HepG2 (cell line): Measurements from ENCODE around the gene AHSP. TPM values are rescaled to one million over a fixed set of nuclear protein-coding genes. Genes with fewer than 3 reads are reported as not detected.
A peak's percentile ranks its signal among the peaks of the same experiment; 100 is the strongest.

ENCODE experiments used
- ATAC-seq: fragments of 200-7000 bp; cut with Tn5 transposase; 3 replicates; pipeline ENCODE4 v1.9.1; 2020; ENCODE audit warnings: mild to moderate bottlenecking, moderate library complexity
- BruUV-seq: library from RNA; stranded (reverse); fragments of 400-500 nt; replicated peaks from 2 replicates; lab custom pipeline; 2021; lab: Mats Ljungman, UMichigan
- CTCF ChIA-PET: fragments of 300-600 bp; formaldehyde crosslinking; extraction: SDS; loops from one replicate; lab custom pipeline; 2021; ENCODE audit warnings: low total read pairs, inconsistent platforms, low intra/inter-chr PET ratio; lab: Yijun Ruan, JAX
- POLR2A ChIA-PET: fragments of 350-600 bp; sonication (Branson Sonifier 250); formaldehyde crosslinking; loops from one replicate; lab custom pipeline; 2020; ENCODE audit warnings: antibody characterized with exemption, inconsistent platforms; lab: Yijun Ruan, JAX
- DNase-seq: peaks from one replicate; pipeline ENCODE4 v3.0.0-alpha.2; 2015; ENCODE audit warnings: low spot score
- FAIRE-seq: peaks from 3 replicates; lab custom pipeline; 2011; peaks lifted over from hg19 to GRCh38; lab: Jason Lieb, UNC
- H2AFZ ChIP-seq: one replicate; pipeline ENCODE4 v1.6.1; 2011; ENCODE audit warnings: low read length, inconsistent platforms
- H3K27ac ChIP-seq: fragments of 300-600 bp; 3 replicates; pipeline ENCODE4 v1.8.0; 2011; ENCODE audit warnings: mixed run types, mild to moderate bottlenecking, mixed read lengths, low read length, inconsistent platforms; ENCODE audit not compliant: insufficient read depth; ENCODE audit errors: extremely low read length
- H3K27me3 ChIP-seq, 2 experiments: fragments of 200-600 bp in 1 of 2; 2 replicates in 1 of 2; 3 replicates in 1 of 2; pipeline versions ENCODE4 v1.6.0 to v1.8.0; 2011; ENCODE audit warnings: low read length in 2 of 2, mild to moderate bottlenecking in 2 of 2, moderate library complexity in 2 of 2, inconsistent platforms in 1 of 2; ENCODE audit not compliant: insufficient read depth in 2 of 2, control insufficient read depth in 1 of 2
- H3K36me3 ChIP-seq, 2 experiments: fragments of 200-600 bp in 1 of 2; replicated peaks in 1 of 2; 2 replicates in 1 of 2; 3 replicates in 1 of 2; pipeline versions ENCODE4 v1.5.1 to v1.8.0; 2011; ENCODE audit warnings: low read length in 2 of 2, inconsistent platforms in 1 of 2; ENCODE audit not compliant: insufficient read depth in 2 of 2, control insufficient read depth in 1 of 2
- H3K4me1 ChIP-seq: 2 replicates; pipeline ENCODE4 v1.5.1; 2012; ENCODE audit warnings: low read length, inconsistent platforms; ENCODE audit not compliant: insufficient read depth
- H3K4me2 ChIP-seq: 2 replicates; pipeline ENCODE4 v1.6.0; 2011; ENCODE audit warnings: low read depth, low read length, inconsistent platforms
- H3K4me3 ChIP-seq, 3 experiments: fragments of 200-600 bp in 1 of 3; sonication (generic), shearing (Covaris generic) in 1 of 3; replicated peaks in 1 of 3; 2 replicates each; pipeline ENCODE4 v1.5.1; 2011 to 2016; ENCODE audit warnings: low read length in 3 of 3, inconsistent platforms in 2 of 3, low read depth in 2 of 3, mild to moderate bottlenecking in 2 of 3, control low read depth in 1 of 3, mixed read lengths in 1 of 3; ENCODE audit not compliant: insufficient read depth in 1 of 3
- H3K79me2 ChIP-seq: one replicate; pipeline ENCODE4 v1.6.1; 2011; ENCODE audit warnings: low read length, inconsistent platforms; ENCODE audit not compliant: insufficient read depth
- H3K9ac ChIP-seq: 2 replicates; pipeline ENCODE4 v1.6.0; 2011; ENCODE audit warnings: mild to moderate bottlenecking, low read depth, low read length, inconsistent platforms; ENCODE audit not compliant: insufficient read depth
- H3K9me3 ChIP-seq: 2 replicates; pipeline ENCODE4 v1.5.1; 2012; ENCODE audit warnings: mild to moderate bottlenecking, low read length
- H4K20me1 ChIP-seq: 2 replicates; pipeline ENCODE4 v1.6.0; 2011; ENCODE audit warnings: inconsistent platforms, mild to moderate bottlenecking, low read length, moderate library complexity; ENCODE audit not compliant: insufficient read depth
- ARNTL ChIP-seq: sonication (generic); formaldehyde crosslinking; IDR thresholded peaks from 2 replicates; pipeline ENCODE4 v1.4.0; 2020; ENCODE audit warnings: mild to moderate bottlenecking, missing genetic modification reagents
- BHLHE40 ChIP-seq: IDR thresholded peaks from 2 replicates; pipeline ENCODE4 v1.6.1; 2011; ENCODE audit warnings: low read length, improper control_type of control experiment
- BORCS8-MEF2B ChIP-seq: sonication (generic); formaldehyde crosslinking; IDR thresholded peaks from 2 replicates; pipeline ENCODE4 v1.8.0; 2022; ENCODE audit warnings: mild to moderate bottlenecking, missing genetic modification reagents
- POGZ ChIP-seq: sonication (generic); formaldehyde crosslinking; IDR thresholded peaks from 2 replicates; pipeline ENCODE4 v1.4.0; 2020; ENCODE audit warnings: mild to moderate bottlenecking, missing genetic modification reagents
- PTBP1 ChIP-seq: fragments of 200-400 bp; formaldehyde crosslinking; IDR thresholded peaks from 2 replicates; pipeline ENCODE4 v1.6.1; 2018; ENCODE audit warnings: low read length, low read depth; ENCODE audit not compliant: poor library complexity, severe bottlenecking
- RFX5 ChIP-seq: IDR thresholded peaks from 2 replicates; pipeline ENCODE4 v1.6.1; 2011; ENCODE audit warnings: low read depth, low read length, improper control_type of control experiment
- SOX13 ChIP-seq, 3 experiments: fragments of 450-650 bp in 1 of 3; sonication (generic) in 1 of 3; formaldehyde crosslinking in 1 of 3; IDR thresholded peaks in 2 of 3; conservative IDR thresholded peaks in 1 of 3; 2 replicates each; pipeline versions ENCODE4 v1.5.0 to v1.6.1; 2016 to 2020; ENCODE audit warnings: antibody characterized with exemption in 1 of 3, mild to moderate bottlenecking in 1 of 3, missing compliant biosample characterization in 1 of 3, missing genetic modification reagents in 1 of 3, moderate library complexity in 1 of 3
- ZNF510 ChIP-seq: sonication (generic); formaldehyde crosslinking; IDR thresholded peaks from 2 replicates; pipeline ENCODE4 v1.4.0; 2020; ENCODE audit warnings: low read depth, mild to moderate bottlenecking, missing genetic modification reagents
- WGBS: methylation state at CpG from one replicate; pipeline ENCODE4 v1.1.6; 2017; ENCODE audit warnings: low lambda C conversion rate; 5-methylcytosine and 5-hydroxymethylcytosine counted together
- in situ Hi-C: cut with HindIII; loops from 2 replicates; pipeline ENCODE4 v1.10.0; 2017; ENCODE audit warnings: low pct_unique_long_range_greater_than_20kb; ENCODE audit not compliant: extremely low pct_ligation_motif_present
- intact Hi-C: fragments of 100-400 bp; cut with micrococcal nuclease; formaldehyde crosslinking; loops from one replicate; pipeline ENCODE4 v1.10.0; 2022; ENCODE audit not compliant: unreplicated experiment
- polyA plus RNA-seq, 8 experiments: library from polyadenylated mRNA; depleted of rRNA in 3 of 8; stranded (reverse) in 7 of 8; unstranded in 1 of 8; fragments of >200 nt; fragmentation: Illumina TruSeq in 4 of 8; extraction: Trizol in 4 of 8; gene quantifications; 2 replicates each; pipeline versions ENCODE4 v1.2.1 to v1.2.3, GENCODE V29; 2011 to 2016; ENCODE audit warnings: low read depth in 4 of 8, missing spikeins in 1 of 8, mixed read lengths in 1 of 8; ENCODE audit not compliant: insufficient read depth in 1 of 8
- total RNA-seq, 5 experiments: library from RNA; depleted of rRNA; stranded (reverse); fragments of >200 nt; fragmentation: Illumina TruSeq; extraction: Trizol; gene quantifications; 2 replicates each; pipeline ENCODE4 v1.2.3, GENCODE V29; 2016; ENCODE audit warnings: low read depth in 1 of 5
- TF ChIP-seq, protein P1 (sequence below): sonication (generic); formaldehyde crosslinking; IDR thresholded peaks from 2 replicates; pipeline ENCODE4 v1.5.1; 2020; ENCODE audit warnings: missing genetic modification reagents, mild to moderate bottlenecking, borderline replicate concordance

Gene AHSP
- total and polyA plus RNA-seq, 2 of the 13 experiments (the other 11 are each of a cell fraction or from before 2014, with no cell fraction given) = not detected

DNA sequence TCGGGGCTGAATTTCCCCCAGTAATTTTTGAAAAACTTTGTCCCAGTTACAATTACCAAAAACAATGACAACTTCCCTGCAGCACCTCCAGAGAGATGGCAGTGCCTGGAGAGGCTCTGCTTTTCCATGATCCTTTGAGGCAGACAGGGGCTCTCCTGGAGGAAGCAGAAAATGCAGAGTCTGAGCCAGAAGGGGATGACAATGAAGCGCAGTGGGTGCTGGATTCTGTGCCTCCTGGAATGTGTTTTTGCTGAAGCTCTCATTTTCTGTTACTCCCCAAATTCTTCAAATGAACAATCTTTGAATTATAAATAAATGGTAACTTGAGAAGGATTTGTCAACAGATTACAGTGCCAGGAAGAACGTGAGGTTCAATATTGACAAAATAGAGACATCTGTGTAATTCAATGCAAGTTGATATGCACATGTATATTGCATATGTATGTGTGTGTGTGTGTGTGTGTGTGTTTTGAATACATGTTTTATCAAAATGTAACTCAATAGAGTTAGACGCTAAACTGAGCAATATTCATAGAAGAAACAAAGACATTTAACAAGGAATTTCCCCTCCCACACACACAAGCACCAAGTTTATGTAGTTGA is 9.8 kb upstream of the AHSP start:
- no peak overlapping the region for H2AFZ ChIP-seq
- POLR2A ChIA-PET = no interaction called here
- peaks cover 32% of the 10 kb centered on the region for H3K4me1 ChIP-seq
- ATAC-seq = no peak
- H3K4me2 ChIP-seq = no peak overlapping the region
- no peak for DNase-seq
- no peak overlapping the region for H3K4me3 ChIP-seq
- BruUV-seq = no TSS peak
- H3K36me3 ChIP-seq = no peaks in the 10 kb centered on the region
- H3K9me3 ChIP-seq = no peaks in the 10 kb centered on the region
- peaks cover 0 to 16% of the 10 kb centered on the region in 2 experiments; a peak in 3 of 5 replicates for H3K27me3 ChIP-seq
- no peak overlapping the region for H3K27ac ChIP-seq
- CTCF ChIA-PET = no interaction called here
- FAIRE-seq = no peak
- in situ Hi-C loops (loop anchor here (5.0 kb wide), 1 partner anchor 179 kb away; no protein-coding TSS in a partner anchor), intact Hi-C loops (no loop called here)
- no peaks in the 10 kb centered on the region for H3K79me2 ChIP-seq
- no peaks in the 10 kb centered on the region for H4K20me1 ChIP-seq
- 24% methylated on average over 4 of the region's 4 CpGs for WGBS
- TF ChIP-seq BORCS8-MEF2B (CRISPR knock-in tag) (no peak), BHLHE40 (peak; percentile 39; the same call in 1 of the 2 replicates)
- H3K9ac ChIP-seq = no peak overlapping the region

DNA sequence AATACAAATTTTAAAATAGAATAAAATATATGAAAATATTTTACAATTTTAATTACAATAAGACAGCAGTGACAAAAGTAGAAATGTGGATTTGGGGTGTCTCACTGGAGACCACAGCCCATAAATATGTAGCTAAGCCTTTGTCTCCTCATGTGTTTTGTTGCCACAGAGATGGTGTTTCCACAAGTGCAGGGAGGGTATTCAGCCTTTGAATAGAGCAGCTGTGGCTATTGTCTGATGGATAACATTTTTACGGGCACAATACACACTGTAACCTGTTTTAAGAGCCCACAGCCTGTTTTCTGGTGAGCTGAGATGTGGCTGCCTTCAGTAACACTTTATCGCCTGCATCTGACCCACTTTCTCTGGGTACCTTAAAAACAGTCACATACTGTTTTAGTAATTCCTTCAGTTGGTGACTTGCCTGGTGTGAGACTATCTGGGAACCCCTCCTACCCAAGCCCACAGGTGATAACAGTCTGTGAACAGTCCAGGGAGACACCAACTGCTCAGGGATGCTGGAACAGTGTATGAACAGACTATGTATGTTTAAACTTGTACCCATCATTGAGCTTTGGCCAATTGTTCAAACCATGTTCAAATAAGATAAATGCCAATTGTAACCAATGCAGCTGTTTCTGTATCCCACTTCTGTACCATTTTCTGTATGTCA is 7.8 kb upstream of the AHSP start:
- WGBS = 35% methylated on average over 2 of the region's 2 CpGs
- POLR2A ChIA-PET = no interaction called here
- H2AFZ ChIP-seq = no peak overlapping the region
- H3K27me3 ChIP-seq = peaks cover 0 to 27% of the 10 kb centered on the region in 2 experiments; a peak in 2 of 5 replicates
- no peak overlapping the region for H3K4me3 ChIP-seq
- H3K27ac ChIP-seq = no peak overlapping the region
- no peak for ATAC-seq
- no TSS peak for BruUV-seq
- no peak for TF ChIP-seq ARNTL (CRISPR knock-in tag)
- TF ChIP-seq, protein P1, sequence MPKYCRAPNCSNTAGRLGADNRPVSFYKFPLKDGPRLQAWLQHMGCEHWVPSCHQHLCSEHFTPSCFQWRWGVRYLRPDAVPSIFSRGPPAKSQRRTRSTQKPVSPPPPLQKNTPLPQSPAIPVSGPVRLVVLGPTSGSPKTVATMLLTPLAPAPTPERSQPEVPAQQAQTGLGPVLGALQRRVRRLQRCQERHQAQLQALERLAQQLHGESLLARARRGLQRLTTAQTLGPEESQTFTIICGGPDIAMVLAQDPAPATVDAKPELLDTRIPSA (CRISPR knock-in tag) = no peak
- no peak for TF ChIP-seq RFX5
- TF ChIP-seq ZNF510 (CRISPR knock-in tag) = no peak
- TF ChIP-seq PTBP1 = no peak
- no peak for TF ChIP-seq SOX13 (IDR thresholded peaks at IDR 0.05)
- TF ChIP-seq SOX13 (CRISPR knock-in tag; conservative IDR thresholded peaks at IDR 0.05 in 1 of 2, IDR thresholded peaks at IDR 0.05 in 1 of 2) = no peak
- no peak for TF ChIP-seq POGZ (CRISPR knock-in tag)
- FAIRE-seq = no peak
- CTCF ChIA-PET = no interaction called here
- no peaks in the 10 kb centered on the region for H4K20me1 ChIP-seq
- intact Hi-C loops (no loop called here), in situ Hi-C loops (loop anchor here (5.0 kb wide), 1 partner anchor 177 kb away; no protein-coding TSS in a partner anchor)
- H3K36me3 ChIP-seq = no peaks in the 10 kb centered on the region
- no peak for DNase-seq
- no peaks in the 10 kb centered on the region for H3K9me3 ChIP-seq
- no peaks in the 10 kb centered on the region for H3K79me2 ChIP-seq
- no peak overlapping the region for H3K4me2 ChIP-seq
- peaks cover 16% of the 10 kb centered on the region for H3K4me1 ChIP-seq
- H3K9ac ChIP-seq = no peak overlapping the region
